ENCODE results near the gene LACTB.

LACTB gene

GRCh38 chr15:63075015-63075983, 46.4 kb upstream of the LACTB start (continued):
- TF ChIP-seq OSR1 (CRISPR knock-in tag; IDR thresholded peaks at IDR 0.05) (no peak), ZNF8 (CRISPR knock-in tag; IDR thresholded peaks at IDR 0.05) (no peak), RARB (CRISPR knock-in tag; IDR thresholded peaks at IDR 0.05) (peak; percentile 69), PATZ1 (CRISPR knock-in tag; IDR thresholded peaks at IDR 0.05; ENCODE audit: borderline replicate concordance) (peak; percentile 80)

GRCh38 chr15:63075984-63076713, 45.5 kb upstream of the LACTB start:
- no peak for ATAC-seq
- TF ChIP-seq GLIS3 (CRISPR knock-in tag; IDR thresholded peaks at IDR 0.05) (no peak), ARNTL (CRISPR knock-in tag; IDR thresholded peaks at IDR 0.05; ENCODE audit: borderline replicate concordance, low read depth) (no peak), CSDC2 (CRISPR knock-in tag; IDR thresholded peaks at IDR 0.05) (no peak), OSR1 (CRISPR knock-in tag; IDR thresholded peaks at IDR 0.05) (no peak), CREB5 (CRISPR knock-in tag; IDR thresholded peaks at IDR 0.05; ENCODE audit: low read depth) (no peak), PPARA (CRISPR knock-in tag; IDR thresholded peaks at IDR 0.05; ENCODE audit: borderline replicate concordance) (no peak), BACH2 (CRISPR knock-in tag; IDR thresholded peaks at IDR 0.05; ENCODE audit: borderline replicate concordance) (no peak)

- no peak for ATAC-seq
- TF ChIP-seq PATZ1 (CRISPR knock-in tag; IDR thresholded peaks at IDR 0.05; ENCODE audit: borderline replicate concordance) (no peak), CSDC2 (CRISPR knock-in tag; IDR thresholded peaks at IDR 0.05) (no peak), ARNTL (CRISPR knock-in tag; IDR thresholded peaks at IDR 0.05; ENCODE audit: borderline replicate concordance, low read depth) (no peak), ZNF70 (CRISPR knock-in tag; IDR thresholded peaks at IDR 0.05) (no peak)
Observed at GRCh38 chr15:63076714-63077046, 45.0 kb upstream of the LACTB start.

GRCh38 chr15:63077952-63078351, 43.7 kb upstream of the LACTB start:
- ATAC-seq, result no peak
- TF ChIP-seq ZNF8 (CRISPR knock-in tag; IDR thresholded peaks at IDR 0.05) (no peak), PPARA (CRISPR knock-in tag; IDR thresholded peaks at IDR 0.05; ENCODE audit: borderline replicate concordance) (no peak), CREB5 (CRISPR knock-in tag; IDR thresholded peaks at IDR 0.05; ENCODE audit: low read depth) (no peak), CSDC2 (CRISPR knock-in tag; IDR thresholded peaks at IDR 0.05) (no peak), RARB (CRISPR knock-in tag; IDR thresholded peaks at IDR 0.05) (no peak), TCF4 (CRISPR knock-in tag; IDR thresholded peaks at IDR 0.05; ENCODE audit: borderline replicate concordance) (no peak), ESRRG (CRISPR knock-in tag; IDR thresholded peaks at IDR 0.05) (no peak), ZNF565 (CRISPR knock-in tag; conservative IDR thresholded peaks at IDR 0.05; ENCODE audit: low read depth) (no peak), ARNTL (CRISPR knock-in tag; IDR thresholded peaks at IDR 0.05; ENCODE audit: borderline replicate concordance, low read depth) (no peak), PATZ1 (CRISPR knock-in tag; IDR thresholded peaks at IDR 0.05; ENCODE audit: borderline replicate concordance) (no peak), TSHZ2 (CRISPR knock-in tag; IDR thresholded peaks at IDR 0.05) (no peak), ZFP30 (CRISPR knock-in tag; IDR thresholded peaks at IDR 0.05) (no peak), GLIS3 (CRISPR knock-in tag; IDR thresholded peaks at IDR 0.05) (no peak), ZNF70 (CRISPR knock-in tag; IDR thresholded peaks at IDR 0.05) (no peak)

All from SK-N-SH treated with all-trans-retinoic acid at 6 μM for 48 hours (cell line).